Neural cell (in vitro differentiated cells): ENCODE measurements around the gene KRT85. TPM values are rescaled to one million over a fixed set of nuclear protein-coding genes. Genes with fewer than 3 reads are reported as not detected.

Source experiments
- H2AFZ ChIP-seq: fragments of 200-600, 300-800 bp; sonication (generic), shearing (Covaris generic); 2 replicates; pipeline ENCODE4 v1.6.0; 2014; ENCODE audit warnings: low read depth, mild to moderate bottlenecking, antibody characterized with exemption, low read length, moderate library complexity
- H3F3A ChIP-seq: fragments of 200-600 bp; shearing (Covaris generic); 2 replicates; pipeline ENCODE4 v1.6.1; 2016; ENCODE audit warnings: mild to moderate bottlenecking, moderate library complexity, mixed read lengths, antibody characterized with exemption, low read length; ENCODE audit not compliant: insufficient read depth, poor library complexity, severe bottlenecking
- H3K27ac ChIP-seq: fragments of 200-600, 300-800 bp; sonication (generic), shearing (Covaris generic); 2 replicates; pipeline ENCODE4 v1.5.1; 2014; ENCODE audit warnings: mild to moderate bottlenecking, low read length, moderate library complexity
- H3K27me3 ChIP-seq: fragments of 300-800, 200-600 bp; sonication (generic), shearing (Covaris generic); 2 replicates; pipeline ENCODE4 v1.6.0; 2014; ENCODE audit warnings: mild to moderate bottlenecking, low read depth, low read length, moderate library complexity; ENCODE audit not compliant: insufficient read depth
- H3K36me3 ChIP-seq: fragments of 300-800, 200-600 bp; sonication (generic), shearing (Covaris generic); 2 replicates; pipeline ENCODE4 v1.5.1; 2014; ENCODE audit warnings: mild to moderate bottlenecking, antibody characterized with exemption, low read length, moderate library complexity; ENCODE audit not compliant: insufficient read depth
- H3K4me2 ChIP-seq: fragments of 300-800, 200-600 bp; sonication (generic), shearing (Covaris generic); 2 replicates; pipeline ENCODE4 v1.6.0; 2014; ENCODE audit warnings: mild to moderate bottlenecking, low read length
- H3K4me3 ChIP-seq: fragments of 300-800, 200-600 bp; sonication (generic), shearing (Covaris generic); 2 replicates; pipeline ENCODE4 v1.5.1; 2014; ENCODE audit warnings: mild to moderate bottlenecking, low read length, moderate library complexity
- H3K79me2 ChIP-seq: fragments of 200-600 bp; shearing (Covaris generic); replicated peaks from 2 replicates; pipeline ENCODE4 v1.6.0; 2014; ENCODE audit warnings: mild to moderate bottlenecking, low read length, moderate library complexity; ENCODE audit not compliant: insufficient read depth
- H3K9ac ChIP-seq: fragments of 300-800, 200-600 bp; sonication (generic), shearing (Covaris generic); 2 replicates; pipeline ENCODE4 v1.6.1; 2016; ENCODE audit warnings: mild to moderate bottlenecking, low read length, mixed read lengths
- H3K9me2 ChIP-seq: fragments of 200-600 bp; shearing (Covaris generic); 2 replicates; pipeline ENCODE4 v1.6.1; 2016; ENCODE audit warnings: mild to moderate bottlenecking, low read length, mixed read lengths; ENCODE audit not compliant: insufficient read depth
- H3K9me3 ChIP-seq: fragments of 200-600, 300-800 bp; sonication (generic), shearing (Covaris generic); 2 replicates; pipeline ENCODE4 v1.6.1; 2016; ENCODE audit warnings: mild to moderate bottlenecking, mixed run types, low read length, moderate library complexity, mixed read lengths
- H4K20me1 ChIP-seq: fragments of 200-600 bp; shearing (Covaris generic); 2 replicates; pipeline ENCODE4 v1.6.1; 2016; ENCODE audit warnings: mild to moderate bottlenecking, mixed run types; ENCODE audit not compliant: insufficient read depth
- CTCF ChIP-seq: fragments of 450-650 bp; IDR thresholded peaks from 2 replicates; pipeline ENCODE4 v1.5.1; 2014; ENCODE audit warnings: antibody characterized with exemption, mild to moderate bottlenecking, moderate library complexity; ENCODE audit not compliant: poor library complexity, severe bottlenecking
- EP300 ChIP-seq: fragments of 450-650 bp; conservative IDR thresholded peaks from 2 replicates; pipeline ENCODE4 v1.6.1; 2014; ENCODE audit warnings: antibody characterized with exemption, mild to moderate bottlenecking, moderate library complexity; ENCODE audit not compliant: poor library complexity, severe bottlenecking
- EZH2 ChIP-seq: fragments of 200-600, 300-800 bp; shearing (Covaris generic), sonication (generic); IDR thresholded peaks from 2 replicates; pipeline ENCODE4 v1.6.1; 2014; ENCODE audit warnings: antibody characterized with exemption, low read length, borderline replicate concordance, mild to moderate bottlenecking; ENCODE audit not compliant: insufficient read depth, poor library complexity, severe bottlenecking
- MXI1 ChIP-seq: fragments of 450-650 bp; conservative IDR thresholded peaks from 2 replicates; pipeline ENCODE4 v1.6.1; 2014; ENCODE audit warnings: antibody characterized with exemption, mild to moderate bottlenecking; ENCODE audit not compliant: poor library complexity, severe bottlenecking
- POLR2AphosphoS5 ChIP-seq: IDR thresholded peaks from 2 replicates; pipeline ENCODE4 v1.6.1; 2012
- RAD21 ChIP-seq: fragments of 450-650 bp; conservative IDR thresholded peaks from 2 replicates; pipeline ENCODE4 v1.6.1; 2014; ENCODE audit warnings: antibody characterized with exemption, mild to moderate bottlenecking, moderate library complexity
- REST ChIP-seq: IDR thresholded peaks from 2 replicates; pipeline ENCODE4 v1.6.1; 2012; ENCODE audit warnings: borderline replicate concordance
- SMC3 ChIP-seq: fragments of 450-650 bp; conservative IDR thresholded peaks from 2 replicates; pipeline ENCODE4 v1.6.1; 2014; ENCODE audit warnings: antibody characterized with exemption, mild to moderate bottlenecking, moderate library complexity; ENCODE audit not compliant: poor library complexity
- TAF1 ChIP-seq: IDR thresholded peaks from 2 replicates; pipeline ENCODE4 v1.6.1; 2012; ENCODE audit warnings: low read depth
- polyA plus RNA-seq: library from polyadenylated mRNA; depleted of rRNA; stranded (reverse); fragments of >200 nt; gene quantifications from 2 replicates; pipeline ENCODE4 v1.2.3, GENCODE V29; 2014

The KRT85 gene
- polyA plus RNA-seq, 1 donor from 2014 or later: not detected

GRCh38 chr12:52341066-52341580 lies 26.2 kb downstream of the KRT85 start:
- no peaks in the 10 kb centered on the region for H3K27me3 ChIP-seq
- H4K20me1 ChIP-seq: no peaks in the 10 kb centered on the region
- H3K27ac ChIP-seq: no peak overlapping the region
- H3F3A ChIP-seq: no peaks in the 10 kb centered on the region
- TF ChIP-seq SMC3 (no peak), EP300 (no peak), TAF1 (no peak), EZH2 (no peak), MXI1 (no peak), REST (no peak), POLR2AphosphoS5 (no peak), CTCF (no peak), RAD21 (no peak)
- no peak overlapping the region for H2AFZ ChIP-seq
- no peaks in the 10 kb centered on the region for H3K36me3 ChIP-seq
- no peaks in the 10 kb centered on the region for H3K9me2 ChIP-seq
- H3K9ac ChIP-seq: no peak overlapping the region
- no peak overlapping the region for H3K4me3 ChIP-seq
- H3K79me2 ChIP-seq: no peaks in the 10 kb centered on the region
- H3K9me3 ChIP-seq: no peaks in the 10 kb centered on the region
- H3K4me2 ChIP-seq: no peak overlapping the region

GRCh38 chr12:52338241-52338960 lies 28.9 kb downstream of the KRT85 start:
- TF ChIP-seq MXI1 (no peak), REST (no peak), EP300 (no peak), CTCF (no peak), EZH2 (no peak), POLR2AphosphoS5 (no peak), TAF1 (no peak)
- Histone ChIP-seq H4K20me1 (no peaks in the 10 kb centered on the region), H3K27me3 (no peaks in the 10 kb centered on the region), H3K9ac (no peak overlapping the region), H3K4me2 (no peak overlapping the region), H3K79me2 (no peaks in the 10 kb centered on the region), H3K9me3 (no peaks in the 10 kb centered on the region), H2AFZ (no peak overlapping the region), H3K36me3 (no peaks in the 10 kb centered on the region), H3K27ac (no peak overlapping the region), H3K9me2 (no peaks in the 10 kb centered on the region), H3K4me3 (no peak overlapping the region), H3F3A (no peaks in the 10 kb centered on the region)
